Right cardiac atrium (tissue), 5 donors: ENCODE data around the gene SEMA3A. TPM values are rescaled to one million over a fixed set of nuclear protein-coding genes. Genes with fewer than 3 reads are reported as not detected.

Source experiments
- ATAC-seq, 2 donors: fragments of 200-7000 bp; cut with Tn5 transposase; one replicate each; pipeline versions ENCODE4 v1.8.0 to v1.9.1; 2020; ENCODE audit warnings: moderate library complexity in 2 of 2, mild to moderate bottlenecking in 1 of 2
- DNase-seq, 3 donors: peaks; one replicate each; pipeline ENCODE4 v3.0.0-alpha.2; 2020
- H3K27ac ChIP-seq: one replicate; pipeline ENCODE4 v1.5.1; 2013; ENCODE audit warnings: mild to moderate bottlenecking, low read length, control low read depth, moderate library complexity
- H3K27me3 ChIP-seq: one replicate; pipeline ENCODE4 v1.6.1; 2013; ENCODE audit not compliant: control insufficient read depth, insufficient read depth
- H3K4me1 ChIP-seq: one replicate; pipeline ENCODE4 v1.6.1; 2013; ENCODE audit warnings: low read length; ENCODE audit not compliant: control insufficient read depth, insufficient read depth
- H3K4me3 ChIP-seq: one replicate; pipeline ENCODE4 v1.5.1; 2013; ENCODE audit warnings: low read length, control low read depth
- H3K9me3 ChIP-seq: one replicate; pipeline ENCODE4 v1.6.1; 2013; ENCODE audit warnings: low read length; ENCODE audit not compliant: control insufficient read depth
- WGBS: extraction: QIAGEN DNeasy Blood & Tissue Kit; methylation state at CpG from one replicate; pipeline ENCODE4 v1.1.7; 2013; 5-methylcytosine and 5-hydroxymethylcytosine counted together
- intact Hi-C, 4 donors: fragments of 100-400 bp; cut with DNase I; formaldehyde crosslinking; loops; one replicate each; pipeline versions ENCODE4 v1.11.0 to v1.14.0; 2022 to 2023
- polyA plus RNA-seq: library from polyadenylated mRNA; stranded (reverse); fragments of 200-250 nt; gene quantifications from one replicate; pipeline ENCODE4 v1.2.3, GENCODE V29; 2013
- total RNA-seq, 4 donors: library from RNA; stranded (reverse); fragmentation: NEBNext Ultra II Directional; extraction: Animal tissue kit (Norgen Biotek cat#: 25700); gene quantifications; one replicate each; pipeline ENCODE4 v1.2.1, GENCODE V29; 2021
- donor health status: healthy with polysubstance abuse.
- donor health status: DM: no; HTN: yes; CAD: no.
- donor health status: DM: no; HTN: no; CAD: no.
- donor health status: DM: no; HTN: yes; CAD: no; lungs with severe emphysema.
- donor health status: DM: yes; HTN: yes; CAD: no.

The SEMA3A gene
- total and polyA plus RNA-seq, 5 donors = 1.2 to 22.4 (median 10.0) TPM

DNA sequence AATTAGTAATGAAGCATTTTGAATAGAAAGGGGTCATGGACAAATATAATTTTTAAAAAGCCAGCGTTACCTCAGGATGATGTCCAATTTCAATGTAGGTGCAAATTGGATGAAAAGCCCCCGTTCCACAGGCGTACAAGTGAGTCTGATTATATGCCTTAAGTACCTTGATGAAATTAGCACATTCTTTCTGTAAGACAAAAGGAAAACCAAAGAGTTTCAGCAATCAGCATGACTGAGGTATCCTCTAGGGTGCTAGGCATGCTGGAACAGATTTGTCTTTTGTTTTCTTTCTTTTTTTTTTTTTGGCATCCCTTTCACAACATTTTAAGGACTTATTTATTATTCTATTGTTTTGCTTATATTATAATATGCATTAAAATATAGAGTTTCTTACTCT is 84.2 kb downstream of the SEMA3A start:
- Histone ChIP-seq H3K27me3 (no peaks in the 10 kb centered on the region), H3K4me3 (no peak overlapping the region), H3K4me1 (peaks cover 2% of the 10 kb centered on the region), H3K9me3 (no peaks in the 10 kb centered on the region), H3K27ac (no peak overlapping the region)
- ATAC-seq (no peak), DNase-seq (no peak)
- intact Hi-C loops = no loop called here
- 87% methylated on average over 3 of the region's 3 CpGs for WGBS

DNA sequence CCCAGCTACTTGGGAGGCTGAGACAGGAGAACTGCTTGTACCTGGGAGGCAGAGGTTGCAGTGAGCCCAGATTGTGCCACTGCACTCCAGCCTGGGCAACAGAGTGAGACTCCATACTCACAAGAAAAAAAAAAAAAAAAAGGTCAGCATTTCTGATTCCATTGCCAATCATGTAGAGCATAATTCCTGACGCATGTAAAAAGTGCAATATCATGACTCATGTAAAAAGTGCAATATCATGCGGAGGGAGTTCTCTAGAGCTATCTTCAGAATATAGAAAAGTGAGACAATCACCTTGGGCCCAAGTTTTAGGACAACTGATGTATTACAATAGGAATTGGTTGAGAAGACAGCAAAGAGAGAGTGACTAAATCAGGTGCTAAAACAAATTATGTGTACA is 85.8 kb downstream of the SEMA3A start:
- no peaks in the 10 kb centered on the region for H3K27me3 ChIP-seq
- H3K27ac ChIP-seq = no peak overlapping the region
- no peaks in the 10 kb centered on the region for H3K9me3 ChIP-seq
- intact Hi-C loops = no loop called here
- no peak overlapping the region for H3K4me3 ChIP-seq
- 51% methylated on average over 2 of the region's 2 CpGs for WGBS
- ATAC-seq (no peak), DNase-seq (no peak)
- H3K4me1 ChIP-seq = peaks cover 2% of the 10 kb centered on the region

DNA sequence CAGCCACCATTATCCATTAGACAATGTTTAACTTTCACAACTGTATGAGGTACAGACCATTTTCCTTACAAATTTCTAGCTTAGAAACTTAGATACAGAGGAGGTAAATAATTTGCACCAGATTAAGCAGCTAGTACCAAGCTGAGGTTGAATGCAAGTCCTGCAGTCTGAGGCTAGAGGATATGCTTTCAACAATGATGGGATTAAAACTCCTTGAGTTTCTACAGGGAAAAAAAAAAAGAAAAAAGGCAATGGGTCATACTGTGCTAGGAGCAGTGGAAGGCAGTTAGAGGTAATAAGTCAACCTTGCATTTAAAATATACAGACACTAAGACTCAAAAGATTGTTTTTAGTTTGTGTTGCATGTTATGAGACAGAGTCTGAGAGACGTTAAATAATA is 86.5 kb downstream of the SEMA3A start:
- Histone ChIP-seq H3K4me3 (no peak overlapping the region), H3K4me1 (peaks cover 2% of the 10 kb centered on the region), H3K27me3 (no peaks in the 10 kb centered on the region), H3K27ac (no peak overlapping the region), H3K9me3 (no peaks in the 10 kb centered on the region)
- ATAC-seq (no peak), DNase-seq (no peak)
- intact Hi-C loops = no loop called here
- WGBS = 93% methylated on average over 1 of the region's 1 CpG

DNA sequence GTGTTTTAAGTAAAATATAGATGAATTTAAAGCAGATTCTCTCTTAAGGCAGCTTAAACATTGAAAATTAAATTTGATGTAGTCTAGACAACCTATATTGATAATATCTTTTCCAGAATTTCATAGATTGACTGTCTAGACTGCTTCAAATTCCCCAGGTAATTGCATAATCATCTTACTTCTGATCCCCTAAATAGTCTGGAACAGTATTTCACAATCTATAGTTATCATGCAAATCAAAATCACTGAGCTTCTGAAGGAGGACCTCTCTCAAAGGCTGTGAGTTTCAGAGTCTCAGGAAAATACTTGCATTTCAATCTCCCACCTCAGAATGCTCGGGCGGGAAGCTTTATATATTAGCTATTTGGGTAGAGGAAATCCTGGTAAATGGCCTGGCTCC is 87.3 kb downstream of the SEMA3A start:
- Histone ChIP-seq H3K9me3 (no peaks in the 10 kb centered on the region), H3K4me1 (no peaks in the 10 kb centered on the region), H3K4me3 (no peak overlapping the region), H3K27ac (no peak overlapping the region), H3K27me3 (no peaks in the 10 kb centered on the region)
- ATAC-seq = no peak
- no peak for DNase-seq
- intact Hi-C loops = no loop called here
- WGBS = 71% methylated on average over 2 of the region's 2 CpGs

DNA sequence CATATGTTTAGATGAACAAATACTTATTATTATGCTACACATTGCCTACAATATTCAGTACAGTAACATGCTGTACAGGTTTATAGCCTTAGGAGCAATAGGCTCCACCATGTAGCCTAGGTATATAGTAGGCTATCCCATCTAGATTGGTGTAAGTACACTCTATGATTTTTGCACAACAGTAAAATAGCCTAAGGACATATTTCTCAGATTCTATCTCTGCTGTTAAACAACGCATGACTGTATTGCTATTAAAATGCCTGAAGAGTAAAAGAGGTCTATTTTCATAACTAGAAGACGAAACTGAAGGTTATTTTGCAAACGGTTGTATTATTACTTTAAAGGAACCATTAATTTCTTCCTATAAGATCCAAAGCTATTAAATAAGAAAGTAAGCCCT is 88.3 kb downstream of the SEMA3A start:
- no peak overlapping the region for H3K27ac ChIP-seq
- WGBS = 76% methylated on average over 3 of the region's 3 CpGs
- H3K4me3 ChIP-seq = no peak overlapping the region
- no peaks in the 10 kb centered on the region for H3K9me3 ChIP-seq
- H3K27me3 ChIP-seq = no peaks in the 10 kb centered on the region
- no peaks in the 10 kb centered on the region for H3K4me1 ChIP-seq
- DNase-seq (no peak), ATAC-seq (no peak)
- intact Hi-C loops = no loop called here

DNA sequence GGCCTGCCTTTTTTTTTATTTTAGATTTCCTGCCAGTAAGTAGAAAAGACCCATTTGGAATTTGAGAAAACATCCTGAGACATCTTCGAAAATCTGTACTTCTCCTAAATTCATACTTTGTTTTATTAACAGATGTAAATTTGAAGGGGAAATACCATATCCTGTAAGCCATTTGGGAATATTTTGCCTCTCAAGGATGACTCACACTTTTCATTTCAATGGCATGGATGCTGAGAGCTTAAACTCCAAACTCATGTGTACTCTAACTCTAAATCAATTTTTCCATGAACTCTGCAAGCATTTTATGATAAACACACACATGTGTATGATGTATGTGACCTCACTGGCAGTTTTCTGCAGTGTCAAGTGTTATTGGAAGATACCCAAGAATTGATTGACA is 89.0 kb downstream of the SEMA3A start:
- ATAC-seq = no peak
- H3K27ac ChIP-seq = no peak overlapping the region
- no peak for DNase-seq
- 35% methylated on average over 1 of the region's 1 CpG for WGBS
- no peak overlapping the region for H3K4me3 ChIP-seq
- intact Hi-C loops = no loop called here
- no peaks in the 10 kb centered on the region for H3K27me3 ChIP-seq
- no peaks in the 10 kb centered on the region for H3K9me3 ChIP-seq
- H3K4me1 ChIP-seq = no peaks in the 10 kb centered on the region

DNA sequence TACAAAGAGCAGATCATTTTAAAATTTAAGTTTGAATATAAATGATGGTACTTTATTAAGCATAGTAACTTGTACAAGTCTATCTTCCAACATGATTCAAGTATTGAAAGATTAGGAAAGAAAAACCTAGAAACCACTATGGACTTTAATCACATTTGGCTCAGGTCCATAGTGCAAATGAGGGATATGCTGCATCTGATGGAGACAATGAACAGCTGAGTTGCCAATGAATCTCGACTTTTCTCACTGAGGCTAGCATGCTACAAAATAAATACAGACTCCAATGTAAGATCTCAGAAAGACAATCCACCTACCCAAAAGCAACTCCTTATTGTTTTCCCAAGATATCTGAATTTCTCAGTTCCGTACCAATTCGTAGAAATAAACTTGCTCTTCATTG is 89.8 kb downstream of the SEMA3A start:
- Histone ChIP-seq H3K27ac (no peak overlapping the region), H3K4me1 (no peaks in the 10 kb centered on the region), H3K4me3 (no peak overlapping the region), H3K9me3 (no peaks in the 10 kb centered on the region), H3K27me3 (no peaks in the 10 kb centered on the region)
- DNase-seq = no peak
- 55% methylated on average over 3 of the region's 3 CpGs for WGBS
- intact Hi-C loops = no loop called here
- ATAC-seq = no peak

DNA sequence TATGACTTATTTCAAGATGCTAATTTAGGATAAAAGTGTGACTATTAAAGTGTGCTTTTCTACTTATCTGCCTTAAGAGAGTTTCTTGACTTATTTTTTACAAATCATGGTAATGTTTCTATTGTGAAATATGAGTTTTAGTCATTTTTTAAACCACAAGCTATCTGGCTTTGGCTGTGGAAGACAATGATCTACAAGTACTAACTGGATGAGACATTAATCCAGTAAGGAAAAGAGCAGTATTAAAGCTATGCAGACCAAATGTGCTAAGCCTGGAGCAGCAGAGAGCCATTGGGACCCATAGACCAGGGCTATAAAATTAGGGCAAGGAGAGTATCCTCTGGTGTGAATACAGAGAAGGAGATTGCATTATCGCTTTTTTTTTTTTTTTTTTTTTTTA is 92.4 kb downstream of the SEMA3A start:
- Histone ChIP-seq H3K9me3 (no peaks in the 10 kb centered on the region), H3K4me1 (no peaks in the 10 kb centered on the region), H3K27ac (no peak overlapping the region), H3K27me3 (no peaks in the 10 kb centered on the region), H3K4me3 (no peak overlapping the region)
- no peak for DNase-seq
- WGBS = 100% methylated on average over 1 of the region's 1 CpG
- ATAC-seq = no peak
- intact Hi-C loops = no loop called here

DNA sequence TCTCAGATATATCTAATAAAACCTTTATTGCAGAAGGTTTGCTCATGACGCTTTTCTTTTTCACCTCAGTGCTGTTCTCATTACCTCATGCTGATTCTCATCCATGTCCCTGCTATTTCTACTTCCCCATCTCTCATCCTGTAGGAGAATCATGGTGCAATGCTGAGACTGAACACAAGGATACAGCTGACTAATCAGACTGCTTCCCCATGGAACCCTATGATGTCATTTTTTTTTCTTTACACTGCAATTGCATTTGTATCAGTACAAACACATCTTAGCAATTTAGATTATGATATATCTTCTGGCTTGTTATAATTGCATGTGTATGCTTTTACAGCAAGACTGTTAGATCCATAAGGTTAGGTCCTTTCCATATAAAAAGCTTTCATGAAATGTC is 93.7 kb downstream of the SEMA3A start:
- Histone ChIP-seq H3K9me3 (no peaks in the 10 kb centered on the region), H3K27me3 (no peaks in the 10 kb centered on the region), H3K4me3 (no peak overlapping the region), H3K27ac (no peak overlapping the region), H3K4me1 (no peaks in the 10 kb centered on the region)
- intact Hi-C loops = no loop called here
- DNase-seq (no peak), ATAC-seq (no peak)
- 87% methylated on average over 1 of the region's 1 CpG for whole genome bisulfite sequencing

DNA sequence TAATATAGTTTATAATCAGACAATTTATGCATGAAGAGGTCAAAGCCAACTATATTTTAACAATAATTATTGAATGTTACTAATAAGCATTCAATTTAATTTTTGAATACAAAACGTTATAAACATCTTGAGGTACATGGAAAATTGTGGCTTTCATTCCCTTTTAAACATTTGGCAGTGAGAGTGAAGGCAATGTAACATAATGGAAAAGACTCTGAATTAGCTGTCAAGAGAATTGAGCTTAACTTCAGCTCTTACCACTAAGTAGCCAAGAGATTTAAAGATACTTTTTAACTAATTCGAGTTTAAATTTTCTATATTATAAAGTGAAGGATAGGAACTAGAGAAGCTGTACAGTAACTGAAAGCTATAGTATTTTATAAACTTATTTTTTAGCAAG is 98.6 kb downstream of the SEMA3A start:
- no peaks in the 10 kb centered on the region for H3K9me3 ChIP-seq
- H3K27ac ChIP-seq = no peak overlapping the region
- no peak for ATAC-seq
- no peak for DNase-seq
- intact Hi-C loops = no loop called here
- H3K4me1 ChIP-seq = no peaks in the 10 kb centered on the region
- 66% methylated on average over 2 of the region's 2 CpGs for WGBS
- H3K27me3 ChIP-seq = no peaks in the 10 kb centered on the region
- no peak overlapping the region for H3K4me3 ChIP-seq

DNA sequence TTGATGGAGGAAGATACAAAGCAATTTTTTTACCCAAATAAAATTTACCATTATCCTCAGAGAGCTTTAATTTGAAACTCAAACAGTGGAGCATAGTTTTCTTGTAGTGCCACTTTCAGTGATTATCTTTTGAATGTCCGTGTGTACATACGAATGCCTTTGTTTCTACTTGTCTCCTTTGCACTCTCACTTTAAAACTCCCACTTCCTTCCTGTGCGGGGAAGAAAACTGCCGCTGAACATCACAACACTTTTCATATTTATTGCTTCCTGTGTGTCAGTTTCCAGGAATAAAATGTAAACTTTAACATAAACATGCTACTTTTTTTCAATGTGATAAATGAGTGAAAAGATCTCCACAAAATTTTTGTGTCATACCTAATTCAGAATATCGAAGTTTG is 102.4 kb downstream of the SEMA3A start:
- WGBS = 18% methylated on average over 5 of the region's 5 CpGs
- H3K27ac ChIP-seq = no peak overlapping the region
- H3K4me1 ChIP-seq = no peaks in the 10 kb centered on the region
- no peaks in the 10 kb centered on the region for H3K27me3 ChIP-seq
- DNase-seq (no peak), ATAC-seq (no peak)
- H3K9me3 ChIP-seq = no peaks in the 10 kb centered on the region
- intact Hi-C loops = no loop called here
- H3K4me3 ChIP-seq = peak overlapping the region; percentile 38

DNA sequence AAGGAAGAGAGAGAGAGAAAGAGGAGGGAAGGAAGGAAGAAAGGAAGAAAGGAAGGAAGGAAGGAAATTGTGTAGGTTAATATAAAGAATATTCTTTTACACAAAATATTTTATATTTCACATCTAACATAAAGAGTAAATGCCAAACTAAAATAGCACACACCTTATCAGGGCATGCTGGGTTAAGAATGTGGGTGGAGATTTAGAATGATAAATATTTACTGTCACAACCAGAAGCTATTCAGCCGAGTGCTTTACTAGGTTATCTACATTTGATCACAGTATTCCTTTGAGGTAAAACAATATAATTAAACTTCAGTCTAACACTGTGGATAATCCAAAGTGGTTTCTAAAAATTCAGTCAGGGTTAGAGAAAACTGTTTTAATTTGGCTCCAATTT is 103.3 kb downstream of the SEMA3A start:
- H3K4me3 ChIP-seq = no peak overlapping the region
- H3K4me1 ChIP-seq = no peaks in the 10 kb centered on the region
- no peaks in the 10 kb centered on the region for H3K9me3 ChIP-seq
- intact Hi-C loops = no loop called here
- DNase-seq = no peak
- no peak overlapping the region for H3K27ac ChIP-seq
- ATAC-seq = no peak
- H3K27me3 ChIP-seq = no peaks in the 10 kb centered on the region
- WGBS = 41% methylated on average over 1 of the region's 1 CpG
